Panc1 (cell line): ENCODE results near the gene PAQR9. TPM values are rescaled to one million over a fixed set of nuclear protein-coding genes. Genes with fewer than 3 reads are reported as not detected.

Experiments
- ATAC-seq: fragments of 200-7000 bp; cut with Tn5 transposase; 2 replicates; pipeline ENCODE4 v1.9.1; 2020; ENCODE audit warnings: mild to moderate bottlenecking, moderate library complexity
- BruUV-seq: library from RNA; stranded (reverse); fragments of 400-500 nt; replicated peaks from 2 replicates; lab custom pipeline; 2021; lab: Mats Ljungman, UMichigan
- CTCF ChIA-PET: fragments of 300-600 bp; sonication (Branson Sonifier 250); formaldehyde crosslinking; loops from one replicate; lab custom pipeline; 2022; ENCODE audit warnings: antibody characterized with exemption; lab: Charles Lee
- POLR2A ChIA-PET: fragments of 300-600 bp; sonication (Branson Sonifier 250); formaldehyde crosslinking; loops from one replicate; lab custom pipeline; 2022; ENCODE audit warnings: antibody characterized with exemption; lab: Charles Lee
- DNase-seq: peaks from one replicate; pipeline ENCODE4 v3.0.0-alpha.2; 2010; ENCODE audit warnings: low read depth, low spot score
- H3K27ac ChIP-seq: 2 replicates; pipeline ENCODE4 v1.5.1; 2011; ENCODE audit warnings: mild to moderate bottlenecking, low read length, inconsistent platforms
- H3K27me3 ChIP-seq: fragments of 200-500 bp; sonication (Bioruptor generic); 2 replicates; pipeline ENCODE4 v1.6.0; 2014; ENCODE audit warnings: low read length, inconsistent platforms; ENCODE audit not compliant: control insufficient read depth, insufficient read depth
- H3K36me3 ChIP-seq: fragments of 200-500 bp; sonication (Bioruptor generic); 2 replicates; pipeline ENCODE4 v1.5.1; 2014; ENCODE audit warnings: inconsistent platforms, mild to moderate bottlenecking, low read length, moderate library complexity; ENCODE audit not compliant: control insufficient read depth, insufficient read depth
- H3K4me1 ChIP-seq: 2 replicates; pipeline ENCODE4 v1.5.1; 2011; ENCODE audit warnings: inconsistent platforms, mild to moderate bottlenecking, low read length, moderate library complexity; ENCODE audit not compliant: control insufficient read depth, insufficient read depth
- H3K4me3 ChIP-seq, 2 experiments: 2 replicates each; pipeline ENCODE4 v1.5.1; 2011 to 2012; ENCODE audit warnings: low read depth in 2 of 2, low read length in 2 of 2, mild to moderate bottlenecking in 2 of 2, inconsistent platforms in 1 of 2, moderate library complexity in 1 of 2
- H3K9me3 ChIP-seq: fragments of 200-500 bp; sonication (Bioruptor generic); 2 replicates; pipeline ENCODE4 v1.5.1; 2014; ENCODE audit warnings: low read depth, mild to moderate bottlenecking, inconsistent platforms, low read length, moderate library complexity; ENCODE audit not compliant: control insufficient read depth, insufficient read depth
- POLR2AphosphoS5 ChIP-seq: IDR thresholded peaks from 2 replicates; pipeline ENCODE4 v1.6.1; 2012; ENCODE audit warnings: mild to moderate bottlenecking, low read depth, low read length, moderate library complexity
- SIN3A ChIP-seq: IDR thresholded peaks from 2 replicates; pipeline ENCODE4 v1.6.1; 2012; ENCODE audit warnings: low read depth, mild to moderate bottlenecking, low read length, moderate library complexity, borderline replicate concordance; ENCODE audit not compliant: insufficient read depth
- TCF7L2 ChIP-seq: IDR thresholded peaks from 2 replicates; pipeline ENCODE4 v1.6.1; 2011; ENCODE audit warnings: mild to moderate bottlenecking, low read depth, low read length, inconsistent platforms
- in situ Hi-C: cut with HindIII; loops from 2 replicates; pipeline ENCODE4 v1.10.0; 2016; ENCODE audit warnings: low sequenced_read_pairs, low pct_unique_long_range_greater_than_20kb
- intact Hi-C: fragments of 100-400 bp; cut with micrococcal nuclease; formaldehyde crosslinking; loops from one replicate; pipeline ENCODE4 v1.10.0; 2022; ENCODE audit not compliant: unreplicated experiment
- total RNA-seq: library from RNA; stranded (reverse); gene quantifications from one replicate; pipeline ENCODE4 v1.2.1, GENCODE V29; 2021; ENCODE audit not compliant: unreplicated experiment
- TF ChIP-seq, protein P1 (sequence below), 2 experiments: IDR thresholded peaks; 2 replicates each; pipeline ENCODE4 v1.6.1; 2011 to 2012; ENCODE audit warnings: low read depth in 2 of 2, control low read depth in 1 of 2, low read length in 1 of 2, mild to moderate bottlenecking in 1 of 2, moderate library complexity in 1 of 2; ENCODE audit not compliant: insufficient read depth in 1 of 2
- TF ChIP-seq, protein P2 (sequence below): fragments of 450-650 bp; IDR thresholded peaks from 2 replicates; pipeline ENCODE4 v1.5.1; 2017; ENCODE audit warnings: mild to moderate bottlenecking

PAQR9 gene
- total RNA-seq, 1 experiment from 2014 or later = 0.36 TPM

- POLR2A ChIA-PET = no interaction called here
Observed at GRCh38 chr3:142993958-142994442, 30.5 kb upstream of the PAQR9 start.

GRCh38 chr3:142992323-142992722 is 28.8 kb upstream of the PAQR9 start:
- Histone ChIP-seq H3K36me3 (no peaks in the 10 kb centered on the region), H3K9me3 (no peaks in the 10 kb centered on the region), H3K4me3 (no peak overlapping the region), H3K4me1 (peaks cover 9% of the 10 kb centered on the region), H3K27ac (no peak overlapping the region), H3K27me3 (no peaks in the 10 kb centered on the region)
- DNase-seq (no peak), ATAC-seq (no peak)
- ChIA-PET CTCF (interaction anchor here (1.2 kb wide), 1 partner anchor 164 kb away, joined by 4 read pairs; no protein-coding TSS in a partner anchor), POLR2A (no interaction called here)
- TF ChIP-seq TCF7L2 = no peak
- TF ChIP-seq POLR2AphosphoS5 = no peak
- no peak for TF ChIP-seq SIN3A
- TF ChIP-seq, protein P1, sequence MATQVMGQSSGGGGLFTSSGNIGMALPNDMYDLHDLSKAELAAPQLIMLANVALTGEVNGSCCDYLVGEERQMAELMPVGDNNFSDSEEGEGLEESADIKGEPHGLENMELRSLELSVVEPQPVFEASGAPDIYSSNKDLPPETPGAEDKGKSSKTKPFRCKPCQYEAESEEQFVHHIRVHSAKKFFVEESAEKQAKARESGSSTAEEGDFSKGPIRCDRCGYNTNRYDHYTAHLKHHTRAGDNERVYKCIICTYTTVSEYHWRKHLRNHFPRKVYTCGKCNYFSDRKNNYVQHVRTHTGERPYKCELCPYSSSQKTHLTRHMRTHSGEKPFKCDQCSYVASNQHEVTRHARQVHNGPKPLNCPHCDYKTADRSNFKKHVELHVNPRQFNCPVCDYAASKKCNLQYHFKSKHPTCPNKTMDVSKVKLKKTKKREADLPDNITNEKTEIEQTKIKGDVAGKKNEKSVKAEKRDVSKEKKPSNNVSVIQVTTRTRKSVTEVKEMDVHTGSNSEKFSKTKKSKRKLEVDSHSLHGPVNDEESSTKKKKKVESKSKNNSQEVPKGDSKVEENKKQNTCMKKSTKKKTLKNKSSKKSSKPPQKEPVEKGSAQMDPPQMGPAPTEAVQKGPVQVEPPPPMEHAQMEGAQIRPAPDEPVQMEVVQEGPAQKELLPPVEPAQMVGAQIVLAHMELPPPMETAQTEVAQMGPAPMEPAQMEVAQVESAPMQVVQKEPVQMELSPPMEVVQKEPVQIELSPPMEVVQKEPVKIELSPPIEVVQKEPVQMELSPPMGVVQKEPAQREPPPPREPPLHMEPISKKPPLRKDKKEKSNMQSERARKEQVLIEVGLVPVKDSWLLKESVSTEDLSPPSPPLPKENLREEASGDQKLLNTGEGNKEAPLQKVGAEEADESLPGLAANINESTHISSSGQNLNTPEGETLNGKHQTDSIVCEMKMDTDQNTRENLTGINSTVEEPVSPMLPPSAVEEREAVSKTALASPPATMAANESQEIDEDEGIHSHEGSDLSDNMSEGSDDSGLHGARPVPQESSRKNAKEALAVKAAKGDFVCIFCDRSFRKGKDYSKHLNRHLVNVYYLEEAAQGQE (IDR thresholded peaks at IDR 0.05; ENCODE audit: insufficient read depth in 1 of 2, low read depth in 2 of 2, low read length in 1 of 2) = no peak
- TF ChIP-seq, protein P2, sequence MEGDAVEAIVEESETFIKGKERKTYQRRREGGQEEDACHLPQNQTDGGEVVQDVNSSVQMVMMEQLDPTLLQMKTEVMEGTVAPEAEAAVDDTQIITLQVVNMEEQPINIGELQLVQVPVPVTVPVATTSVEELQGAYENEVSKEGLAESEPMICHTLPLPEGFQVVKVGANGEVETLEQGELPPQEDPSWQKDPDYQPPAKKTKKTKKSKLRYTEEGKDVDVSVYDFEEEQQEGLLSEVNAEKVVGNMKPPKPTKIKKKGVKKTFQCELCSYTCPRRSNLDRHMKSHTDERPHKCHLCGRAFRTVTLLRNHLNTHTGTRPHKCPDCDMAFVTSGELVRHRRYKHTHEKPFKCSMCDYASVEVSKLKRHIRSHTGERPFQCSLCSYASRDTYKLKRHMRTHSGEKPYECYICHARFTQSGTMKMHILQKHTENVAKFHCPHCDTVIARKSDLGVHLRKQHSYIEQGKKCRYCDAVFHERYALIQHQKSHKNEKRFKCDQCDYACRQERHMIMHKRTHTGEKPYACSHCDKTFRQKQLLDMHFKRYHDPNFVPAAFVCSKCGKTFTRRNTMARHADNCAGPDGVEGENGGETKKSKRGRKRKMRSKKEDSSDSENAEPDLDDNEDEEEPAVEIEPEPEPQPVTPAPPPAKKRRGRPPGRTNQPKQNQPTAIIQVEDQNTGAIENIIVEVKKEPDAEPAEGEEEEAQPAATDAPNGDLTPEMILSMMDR = no peak
- BruUV-seq = no TSS peak
- in situ Hi-C loops = no loop called here
- intact Hi-C loops = no loop called here

More at GRCh38 chr3:142993958-142994442, 30.5 kb upstream of the PAQR9 start:
- no peaks in the 10 kb centered on the region for H3K36me3 ChIP-seq
- intact Hi-C loops = loop anchor here (1.0 to 2.0 kb wide), 3 partner anchors 65 to 407 kb away; no protein-coding TSS in a partner anchor
- no peak for DNase-seq
- BruUV-seq = no TSS peak
- no peaks in the 10 kb centered on the region for H3K27me3 ChIP-seq
- H3K27ac ChIP-seq = no peak overlapping the region
- peaks cover 25% of the 10 kb centered on the region for H3K4me1 ChIP-seq
- ATAC-seq = peak; percentile 74; the same call in 1 of the 2 replicates
- H3K4me3 ChIP-seq = no peak overlapping the region
- in situ Hi-C loops = no loop called here
- CTCF ChIA-PET = interaction anchor here (0.7 to 1.4 kb wide), 3 partner anchors 165 to 407 kb away, joined by 3 to 8 read pairs (median 3); no protein-coding TSS in a partner anchor
- no peaks in the 10 kb centered on the region for H3K9me3 ChIP-seq
- TF ChIP-seq, protein P2 = peak; percentile 89
- no peak for TF ChIP-seq POLR2AphosphoS5
- TF ChIP-seq TCF7L2 = no peak
- TF ChIP-seq, protein P1 (IDR thresholded peaks at IDR 0.05; ENCODE audit: insufficient read depth in 1 of 2, low read depth in 2 of 2, low read length in 1 of 2) = no peak
- TF ChIP-seq SIN3A = no peak
